ENCODE data around the gene ARGLU1. TPM values are rescaled to one million over a fixed set of nuclear protein-coding genes. Genes with fewer than 3 reads are reported as not detected.

ARGLU1 gene
- polyA plus RNA-seq, 1 donor (not counting 4 experiments of a cell fraction or from before 2014, with no cell fraction given) = 96.8 TPM

DNA sequence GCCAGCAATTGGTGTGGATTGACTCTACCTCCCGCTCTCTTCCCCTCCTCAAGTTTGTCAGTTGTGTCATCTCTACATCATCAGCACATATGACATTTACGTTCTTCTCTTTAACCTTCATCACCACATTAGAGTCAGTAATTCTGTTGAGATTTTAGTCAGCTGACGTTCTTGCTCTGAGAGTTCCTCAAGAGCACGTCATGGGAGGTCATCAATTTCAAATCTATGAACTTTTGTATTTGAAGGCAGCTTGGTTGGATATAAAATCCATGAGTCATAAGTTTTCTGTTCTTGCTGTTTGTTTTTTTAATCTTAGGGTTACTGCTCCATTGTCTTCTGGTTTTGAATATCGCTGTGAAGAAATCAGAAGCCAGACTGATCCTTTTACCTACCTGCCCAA, 21.8 kb upstream of the ARGLU1 start:
- H2AFZ ChIP-seq (ENCODE audit: control insufficient read depth, low read length) = no peak overlapping the region
- TF ChIP-seq CTCF (optimal IDR thresholded peaks at IDR 0.05 in 1 of 3, IDR thresholded peaks at IDR 0.05 in 1 of 3, conservative IDR thresholded peaks at IDR 0.05 in 1 of 3; ENCODE audit: extremely low read depth in 1 of 3, insufficient read depth in 2 of 3, low read length in 3 of 3) (no peak), EZH2 (IDR thresholded peaks at IDR 0.05; ENCODE audit: low read length) (no peak)
- H3K9ac ChIP-seq (ENCODE audit: control insufficient read depth, extremely low read depth, insufficient read depth, low read length) = no peak overlapping the region
- H3K9me3 ChIP-seq (ENCODE audit: control insufficient read depth, low read depth, low read length) = no peaks in the 10 kb centered on the region
- dilution Hi-C loops (cut with MboI; ENCODE audit: extremely low pct_ligation_motif_present, low sequenced_read_pairs) = no loop called here
- no peaks in the 10 kb centered on the region for H3K36me3 ChIP-seq (ENCODE audit: control insufficient read depth in 2 of 2, extremely low read depth in 1 of 2, insufficient read depth in 2 of 2, low read length in 2 of 2)
- no peak overlapping the region for H3K4me3 ChIP-seq (ENCODE audit: control insufficient read depth in 2 of 3, extremely low read depth in 1 of 3, insufficient read depth in 2 of 3, low read depth in 1 of 3, low read length in 3 of 3)
- no peaks in the 10 kb centered on the region for H3K27me3 ChIP-seq (ENCODE audit: control insufficient read depth, extremely low read depth, insufficient read depth, low read length)
- H4K20me1 ChIP-seq (ENCODE audit: control insufficient read depth, extremely low read depth, insufficient read depth, low read length) = no peaks in the 10 kb centered on the region
- DNase-seq (ENCODE audit: low read depth, low spot score) (no peak), FAIRE-seq (no peak)
- H3K4me1 ChIP-seq (ENCODE audit: control insufficient read depth, extremely low read depth, insufficient read depth, low read length) = no peaks in the 10 kb centered on the region
- no peak overlapping the region for H3K4me2 ChIP-seq (ENCODE audit: control insufficient read depth, extremely low read depth, insufficient read depth, low read depth, low read length)
- H3K27ac ChIP-seq (ENCODE audit: control insufficient read depth, insufficient read depth, low read length) = no peak overlapping the region
- no peaks in the 10 kb centered on the region for H3K9me1 ChIP-seq (ENCODE audit: control insufficient read depth, extremely low read depth, insufficient read depth, low read length)
- H3K79me2 ChIP-seq (ENCODE audit: control insufficient read depth, insufficient read depth, low read length) = no peaks in the 10 kb centered on the region

- DNase-seq (ENCODE audit: low read depth, low spot score) (no peak), FAIRE-seq (no peak)
- Histone ChIP-seq H3K27ac (ENCODE audit: control insufficient read depth, insufficient read depth, low read length) (no peak overlapping the region), H3K9ac (ENCODE audit: control insufficient read depth, extremely low read depth, insufficient read depth, low read length) (no peak overlapping the region), H3K9me1 (ENCODE audit: control insufficient read depth, extremely low read depth, insufficient read depth, low read length) (no peaks in the 10 kb centered on the region), H3K79me2 (ENCODE audit: control insufficient read depth, insufficient read depth, low read length) (no peaks in the 10 kb centered on the region), H4K20me1 (ENCODE audit: control insufficient read depth, extremely low read depth, insufficient read depth, low read length) (no peaks in the 10 kb centered on the region), H3K4me2 (ENCODE audit: control insufficient read depth, extremely low read depth, insufficient read depth, low read depth, low read length) (no peak overlapping the region), H2AFZ (ENCODE audit: control insufficient read depth, low read length) (no peak overlapping the region), H3K36me3 (ENCODE audit: control insufficient read depth in 2 of 2, extremely low read depth in 1 of 2, insufficient read depth in 2 of 2, low read length in 2 of 2) (no peaks in the 10 kb centered on the region), H3K9me3 (ENCODE audit: control insufficient read depth, low read depth, low read length) (no peaks in the 10 kb centered on the region), H3K4me1 (ENCODE audit: control insufficient read depth, extremely low read depth, insufficient read depth, low read length) (no peaks in the 10 kb centered on the region), H3K27me3 (ENCODE audit: control insufficient read depth, extremely low read depth, insufficient read depth, low read length) (no peaks in the 10 kb centered on the region), H3K4me3 (ENCODE audit: control insufficient read depth in 2 of 3, extremely low read depth in 1 of 3, insufficient read depth in 2 of 3, low read depth in 1 of 3, low read length in 3 of 3) (no peak overlapping the region)
- TF ChIP-seq EZH2 (IDR thresholded peaks at IDR 0.05; ENCODE audit: low read length) = no peak
- TF ChIP-seq CTCF (optimal IDR thresholded peaks at IDR 0.05 in 1 of 3, IDR thresholded peaks at IDR 0.05 in 1 of 3, conservative IDR thresholded peaks at IDR 0.05 in 1 of 3; ENCODE audit: extremely low read depth in 1 of 3, insufficient read depth in 2 of 3, low read length in 3 of 3) = no peak
- dilution Hi-C loops (cut with MboI; ENCODE audit: extremely low pct_ligation_motif_present, low sequenced_read_pairs) = no loop called here
Measured at GRCh38 chr13:106588367-106588766, 20.4 kb upstream of the ARGLU1 start.
